Measurements from ENCODE around the gene IARS1. TPM values are rescaled to one million over a fixed set of nuclear protein-coding genes. Genes with fewer than 3 reads are reported as not detected.

Gene IARS1
- total and polyA plus RNA-seq, 2 of the 13 experiments (the other 11 are each of a cell fraction or from before 2014, with no cell fraction given): 55.9 to 185 TPM

GRCh38 chr9:92295827-92296258 is 2.3 kb upstream of the IARS1 start:
- intact Hi-C loops (cut with micrococcal nuclease; ENCODE audit: unreplicated experiment): no loop called here
- in situ Hi-C loops (cut with HindIII; ENCODE audit: extremely low pct_ligation_motif_present, low pct_unique_long_range_greater_than_20kb): no loop called here
- H3K27ac ChIP-seq (ENCODE audit: extremely low read length, insufficient read depth, low read length): no peak overlapping the region

GRCh38 chr9:92295240-92295790 is 1.8 kb upstream of the IARS1 start:
- no peak overlapping the region for H3K27ac ChIP-seq (ENCODE audit: extremely low read length, insufficient read depth, low read length)
- DNase-seq (ENCODE audit: low spot score) (no peak), FAIRE-seq (no peak), ATAC-seq (no peak)
- H3K4me3 ChIP-seq (replicated peaks in 1 of 3; ENCODE audit: insufficient read depth in 1 of 3, low read depth in 2 of 3, low read length in 3 of 3): no peak overlapping the region
- in situ Hi-C loops (cut with HindIII; ENCODE audit: extremely low pct_ligation_motif_present, low pct_unique_long_range_greater_than_20kb): no loop called here
- intact Hi-C loops (cut with micrococcal nuclease; ENCODE audit: unreplicated experiment): no loop called here
- H3K36me3 ChIP-seq (replicated peaks in 1 of 2; ENCODE audit: control insufficient read depth in 1 of 2, insufficient read depth in 2 of 2, low read length in 2 of 2): peaks cover 7 to 38% of the 10 kb centered on the region in 2 experiments; a peak in 4 of 5 replicates
- H3K4me1 ChIP-seq (ENCODE audit: insufficient read depth, low read length): peaks cover 36% of the 10 kb centered on the region
- BruUV-seq (replicated peaks): no TSS peak
- ChIA-PET CTCF (ENCODE audit: low intra/inter-chr PET ratio, low total read pairs) (no interaction called here), POLR2A (interaction anchor here (0.6 to 1.5 kb wide), 2 partner anchors 31 to 157 kb away, joined by 3 to 5 read pairs; partner anchors contain the start of gene CENPP)
- H3K9ac ChIP-seq (ENCODE audit: insufficient read depth, low read depth, low read length): no peak overlapping the region
- no peaks in the 10 kb centered on the region for H3K9me3 ChIP-seq (ENCODE audit: low read length)
- WGBS (ENCODE audit: low lambda C conversion rate): 97% methylated on average over 7 of the region's 7 CpGs
- no peaks in the 10 kb centered on the region; a peak in 1 of 5 replicates for H3K27me3 ChIP-seq (ENCODE audit: control insufficient read depth in 1 of 2, insufficient read depth in 2 of 2, low read length in 2 of 2)
- no peak overlapping the region for H3K4me2 ChIP-seq (ENCODE audit: low read depth, low read length)
- H4K20me1 ChIP-seq (ENCODE audit: insufficient read depth, low read length): peaks cover 17% of the 10 kb centered on the region
- H2AFZ ChIP-seq (ENCODE audit: low read length): no peak overlapping the region
- peaks cover 32% of the 10 kb centered on the region for H3K79me2 ChIP-seq (ENCODE audit: insufficient read depth, low read length)
- TF ChIP-seq ZMYM4 (CRISPR knock-in tag; IDR thresholded peaks at IDR 0.05) (no peak), SOX13 (IDR thresholded peaks at IDR 0.05) (no peak), SOX13 (CRISPR knock-in tag; conservative IDR thresholded peaks at IDR 0.05 in 1 of 2, IDR thresholded peaks at IDR 0.05 in 1 of 2) (no peak), HOXA5 (CRISPR knock-in tag; IDR thresholded peaks at IDR 0.05) (no peak), ZNF276 (CRISPR knock-in tag; IDR thresholded peaks at IDR 0.05; ENCODE audit: low read depth) (no peak), ZNF33B (CRISPR knock-in tag; IDR thresholded peaks at IDR 0.05) (no peak), FOXA3 (CRISPR knock-in tag; IDR thresholded peaks at IDR 0.05) (no peak), ZNF776 (CRISPR knock-in tag; IDR thresholded peaks at IDR 0.05) (no peak), ZNF672 (CRISPR knock-in tag; IDR thresholded peaks at IDR 0.05) (no peak), ZNF362 (CRISPR knock-in tag; IDR thresholded peaks at IDR 0.05; ENCODE audit: borderline replicate concordance) (no peak)

More at GRCh38 chr9:92295827-92296258, 2.3 kb upstream of the IARS1 start:
- TF ChIP-seq RBM22 (optimal IDR thresholded peaks at IDR 0.05; ENCODE audit: low read length) (peak; percentile 42), ZFP37 (CRISPR knock-in tag; IDR thresholded peaks at IDR 0.05; ENCODE audit: borderline replicate concordance) (no peak), AGO2 (optimal IDR thresholded peaks at IDR 0.05; ENCODE audit: low read depth, low read length) (peak; percentile 33), JDP2 (CRISPR knock-in tag; IDR thresholded peaks at IDR 0.05; ENCODE audit: borderline replicate concordance) (no peak)
- H3K27me3 ChIP-seq (ENCODE audit: control insufficient read depth in 1 of 2, insufficient read depth in 2 of 2, low read length in 2 of 2): no peaks in the 10 kb centered on the region; a peak in 1 of 5 replicates
- no peak overlapping the region for H3K4me2 ChIP-seq (ENCODE audit: low read depth, low read length)
- no peaks in the 10 kb centered on the region for H3K9me3 ChIP-seq (ENCODE audit: low read length)
- FAIRE-seq (no peak), DNase-seq (ENCODE audit: low spot score) (no peak), ATAC-seq (no peak)
- no peak overlapping the region for H2AFZ ChIP-seq (ENCODE audit: low read length)
- H3K79me2 ChIP-seq (ENCODE audit: insufficient read depth, low read length): peaks cover 27% of the 10 kb centered on the region
- peaks cover 17% of the 10 kb centered on the region for H4K20me1 ChIP-seq (ENCODE audit: insufficient read depth, low read length)
- H3K4me1 ChIP-seq (ENCODE audit: insufficient read depth, low read length): peaks cover 32% of the 10 kb centered on the region
- CTCF ChIA-PET (ENCODE audit: low intra/inter-chr PET ratio, low total read pairs): no interaction called here
- H3K36me3 ChIP-seq (replicated peaks in 1 of 2; ENCODE audit: control insufficient read depth in 1 of 2, insufficient read depth in 2 of 2, low read length in 2 of 2): peaks cover 7 to 35% of the 10 kb centered on the region in 2 experiments; a peak in 4 of 5 replicates
- no peak overlapping the region for H3K9ac ChIP-seq (ENCODE audit: insufficient read depth, low read depth, low read length)
- POLR2A ChIA-PET: no interaction called here
- 100% methylated on average over 3 of the region's 4 CpGs for WGBS (ENCODE audit: low lambda C conversion rate)
- no TSS peak for BruUV-seq (replicated peaks)
- no peak overlapping the region for H3K4me3 ChIP-seq (replicated peaks in 1 of 3; ENCODE audit: insufficient read depth in 1 of 3, low read depth in 2 of 3, low read length in 3 of 3)
